NCI-H510A (cell line): ENCODE results near the gene FOXI1.
"Not testable (repeated sequence)": the region's sequence is repeated elsewhere in the genome, so short reads cannot be mapped to it uniquely, and the experiment has no call there.

ENCODE experiments used
- DNase-seq: peaks from one replicate; lab custom pipeline; 2025; lab: John Stamatoyannopoulos, UW

The FOXI1 gene

GRCh38 chr5:170126626-170127025 lies 20.9 kb downstream of the FOXI1 start:
- no peak for DNase-seq

GRCh38 chr5:170131235-170131634 lies 25.5 kb downstream of the FOXI1 start:
- no peak for DNase-seq

- DNase-seq: no peak
Observed at GRCh38 chr5:170132269-170132975, 26.7 kb downstream of the FOXI1 start.

- DNase-seq: no peak
Observed at GRCh38 chr5:170132976-170133448, 27.3 kb downstream of the FOXI1 start.

GRCh38 chr5:170135796-170136490 lies 30.2 kb downstream of the FOXI1 start:
- DNase-seq: no peak

- DNase-seq: no peak
Observed at GRCh38 chr5:170136506-170136905, 30.8 kb downstream of the FOXI1 start.

GRCh38 chr5:170137694-170138214 lies 32.1 kb downstream of the FOXI1 start:
- no peak for DNase-seq

GRCh38 chr5:170138273-170138672 lies 32.6 kb downstream of the FOXI1 start:
- no peak for DNase-seq

- DNase-seq: no peak
Observed at GRCh38 chr5:170139786-170140335, 34.2 kb downstream of the FOXI1 start.

GRCh38 chr5:170141196-170141595 lies 35.5 kb downstream of the FOXI1 start:
- not testable (repeated sequence) for DNase-seq

- DNase-seq: no peak
Observed at GRCh38 chr5:170141636-170142035, 35.9 kb downstream of the FOXI1 start.

- no peak for DNase-seq
Observed at GRCh38 chr5:170142196-170142595, 36.5 kb downstream of the FOXI1 start.

- DNase-seq: no peak
Observed at GRCh38 chr5:170143091-170143490, 37.4 kb downstream of the FOXI1 start.

- DNase-seq: no peak
Observed at GRCh38 chr5:170143710-170144109, 38.0 kb downstream of the FOXI1 start.

- DNase-seq: no peak
Observed at GRCh38 chr5:170144286-170145023, 38.8 kb downstream of the FOXI1 start.

GRCh38 chr5:170145462-170145861 lies 39.8 kb downstream of the FOXI1 start:
- no peak for DNase-seq

- DNase-seq: no peak
Observed at GRCh38 chr5:170147051-170147752, 41.5 kb downstream of the FOXI1 start.

GRCh38 chr5:170147753-170148264 lies 42.1 kb downstream of the FOXI1 start:
- DNase-seq: no peak

- no peak for DNase-seq
Observed at GRCh38 chr5:170148430-170149205, 42.9 kb downstream of the FOXI1 start.

- DNase-seq: no peak
Observed at GRCh38 chr5:170149206-170149515, 43.5 kb downstream of the FOXI1 start.

GRCh38 chr5:170150713-170151096 lies 45.0 kb downstream of the FOXI1 start:
- no peak for DNase-seq
